ENCODE data around the gene VPS33A. TPM values are rescaled to one million over a fixed set of nuclear protein-coding genes. Genes with fewer than 3 reads are reported as not detected.

The VPS33A gene
- total RNA-seq, 1 donor from 2014 or later, result 15.1 TPM

DNA sequence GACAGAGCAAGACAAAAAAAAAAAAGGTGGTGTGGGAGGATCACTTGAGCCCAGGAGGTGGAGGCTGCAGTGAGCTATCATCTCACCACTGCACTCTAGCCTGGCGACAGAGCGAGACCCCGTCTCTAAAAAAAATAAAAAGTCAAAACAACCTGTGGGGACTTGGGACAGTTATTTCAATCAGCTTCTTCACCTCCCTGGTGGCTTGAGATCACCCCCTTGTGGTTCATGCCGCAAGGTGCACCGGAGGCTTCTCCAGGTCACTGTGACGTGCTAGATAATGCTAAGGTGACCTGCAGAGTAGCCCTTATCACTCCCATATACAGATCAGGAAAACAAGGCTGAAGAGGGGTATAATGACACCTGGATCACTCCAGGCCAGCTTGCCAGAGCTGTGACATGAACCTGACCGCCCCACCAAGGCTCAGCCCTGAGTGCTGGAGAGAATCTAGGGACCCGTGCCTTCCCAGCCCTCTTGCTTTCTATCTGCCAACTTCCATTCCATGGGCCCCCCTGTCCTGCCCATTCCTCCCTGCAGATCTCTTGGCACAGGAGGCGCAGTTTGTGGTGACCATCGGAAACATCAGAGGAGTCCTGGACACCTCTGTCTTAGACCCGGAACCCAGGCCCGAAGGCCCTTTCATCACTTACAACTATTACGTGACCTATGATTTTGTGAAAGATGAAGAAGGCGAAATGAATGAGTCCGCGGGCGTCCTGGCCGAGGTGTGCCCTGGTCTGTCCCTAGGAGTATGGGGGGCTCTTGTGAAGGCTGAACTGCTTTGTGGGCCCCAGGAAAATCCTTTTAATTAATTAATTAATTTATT is 75.2 kb downstream of the VPS33A start:
- DNase-seq (ENCODE audit: low read depth), result no peak

DNA sequence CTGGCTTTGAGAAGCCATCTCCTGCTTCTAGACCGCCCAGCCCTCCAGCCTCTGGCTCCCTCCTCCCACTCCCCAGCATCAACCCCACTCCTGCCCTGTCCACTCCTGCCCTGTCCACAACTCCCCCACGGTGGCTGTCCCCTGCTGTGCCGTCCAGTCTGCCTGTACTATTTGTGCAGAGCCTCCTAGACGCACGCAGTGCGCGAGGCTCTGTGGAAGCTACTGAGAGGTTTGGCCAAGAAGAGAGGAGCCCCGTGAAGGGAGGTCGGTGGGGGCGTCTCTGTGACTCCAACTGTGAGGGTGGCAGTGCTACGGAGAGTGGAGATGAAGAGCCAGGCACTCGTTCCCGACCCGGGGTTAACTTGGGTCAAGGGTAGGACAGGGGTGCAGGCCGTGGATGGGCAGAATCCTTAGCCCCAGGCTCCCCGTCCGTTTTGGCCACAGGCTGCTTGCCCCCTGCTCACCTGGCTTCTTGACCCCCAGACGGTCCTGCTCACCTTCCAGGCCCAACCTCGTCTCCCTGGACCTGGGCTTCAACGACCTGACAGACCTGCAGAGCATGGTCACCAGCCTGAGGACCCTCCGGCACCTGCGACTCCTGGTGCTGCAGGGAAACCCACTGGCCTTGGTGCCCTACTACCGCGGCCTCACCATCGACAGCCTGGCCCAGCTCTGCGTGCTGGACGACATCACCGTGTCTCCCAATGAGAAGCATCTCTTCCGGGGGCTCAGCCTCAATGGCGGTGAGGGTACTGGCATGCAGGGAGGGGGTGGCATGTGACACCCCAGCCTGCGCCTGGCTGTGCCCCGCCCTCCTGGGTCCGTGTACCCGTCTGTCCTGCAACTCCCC is 76.4 kb downstream of the VPS33A start:
- no peak for DNase-seq (ENCODE audit: low read depth)
- H3K4me3 ChIP-seq (ENCODE audit: low read depth, low read length), result no peak overlapping the region
- TF ChIP-seq, protein P1, sequence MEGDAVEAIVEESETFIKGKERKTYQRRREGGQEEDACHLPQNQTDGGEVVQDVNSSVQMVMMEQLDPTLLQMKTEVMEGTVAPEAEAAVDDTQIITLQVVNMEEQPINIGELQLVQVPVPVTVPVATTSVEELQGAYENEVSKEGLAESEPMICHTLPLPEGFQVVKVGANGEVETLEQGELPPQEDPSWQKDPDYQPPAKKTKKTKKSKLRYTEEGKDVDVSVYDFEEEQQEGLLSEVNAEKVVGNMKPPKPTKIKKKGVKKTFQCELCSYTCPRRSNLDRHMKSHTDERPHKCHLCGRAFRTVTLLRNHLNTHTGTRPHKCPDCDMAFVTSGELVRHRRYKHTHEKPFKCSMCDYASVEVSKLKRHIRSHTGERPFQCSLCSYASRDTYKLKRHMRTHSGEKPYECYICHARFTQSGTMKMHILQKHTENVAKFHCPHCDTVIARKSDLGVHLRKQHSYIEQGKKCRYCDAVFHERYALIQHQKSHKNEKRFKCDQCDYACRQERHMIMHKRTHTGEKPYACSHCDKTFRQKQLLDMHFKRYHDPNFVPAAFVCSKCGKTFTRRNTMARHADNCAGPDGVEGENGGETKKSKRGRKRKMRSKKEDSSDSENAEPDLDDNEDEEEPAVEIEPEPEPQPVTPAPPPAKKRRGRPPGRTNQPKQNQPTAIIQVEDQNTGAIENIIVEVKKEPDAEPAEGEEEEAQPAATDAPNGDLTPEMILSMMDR (conservative IDR thresholded peaks at IDR 0.05; ENCODE audit: low read depth, low read length), result no peak

More for the DNA sequence above, 75.2 kb downstream of the VPS33A start:
- H3K4me3 ChIP-seq (ENCODE audit: low read depth, low read length), result no peak overlapping the region
- TF ChIP-seq, protein P1 (conservative IDR thresholded peaks at IDR 0.05; ENCODE audit: low read depth, low read length), result peak; percentile 95

DNA sequence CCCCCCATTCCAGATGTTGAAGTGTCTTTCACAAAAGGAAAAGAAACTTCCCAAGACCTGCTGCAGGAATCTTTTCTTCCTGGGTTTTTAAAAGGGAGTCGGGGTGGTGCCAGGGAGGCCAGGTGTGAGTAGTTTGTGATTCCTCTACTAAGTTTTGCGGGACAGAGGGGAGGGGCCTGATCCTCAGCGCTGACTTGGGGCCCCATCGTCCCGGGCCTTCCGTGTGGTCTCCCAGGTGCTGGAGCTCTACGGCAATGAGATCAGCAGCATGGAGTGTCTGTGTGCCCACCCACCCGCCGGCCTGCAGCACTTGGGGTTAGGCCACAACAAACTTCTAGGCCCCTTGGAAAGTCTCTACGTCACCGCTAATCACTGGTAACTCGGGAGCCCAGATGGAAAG is 78.8 kb downstream of the VPS33A start:
- DNase-seq (ENCODE audit: low read depth), result no peak
- no peak overlapping the region for H3K4me3 ChIP-seq (ENCODE audit: low read depth, low read length)
- TF ChIP-seq, protein P1 (conservative IDR thresholded peaks at IDR 0.05; ENCODE audit: low read depth, low read length), result no peak

- H3K4me3 ChIP-seq (ENCODE audit: low read depth, low read length), result no peak overlapping the region
- DNase-seq (ENCODE audit: low read depth), result no peak
- TF ChIP-seq, protein P1 (conservative IDR thresholded peaks at IDR 0.05; ENCODE audit: low read depth, low read length), result no peak
These were observed 80.7 kb downstream of the VPS33A start for GRCh38 chr12:122185494-122186082.

- H3K4me3 ChIP-seq (ENCODE audit: low read depth, low read length), result no peak overlapping the region
- no peak for DNase-seq (ENCODE audit: low read depth)
- TF ChIP-seq, protein P1 (conservative IDR thresholded peaks at IDR 0.05; ENCODE audit: low read depth, low read length), result no peak
These were observed 81.2 kb downstream of the VPS33A start for GRCh38 chr12:122185079-122185478.

- H3K4me3 ChIP-seq (ENCODE audit: low read depth, low read length), result no peak overlapping the region
- DNase-seq (ENCODE audit: low read depth), result no peak
- TF ChIP-seq, protein P1 (conservative IDR thresholded peaks at IDR 0.05; ENCODE audit: low read depth, low read length), result no peak
These were observed 81.8 kb downstream of the VPS33A start for GRCh38 chr12:122184517-122184916.
